C4-2B (cell line): ENCODE data around the gene SLIT3.

Experiments
- H3K27ac ChIP-seq: fragments of 450-650 bp; 2 replicates; pipeline ENCODE4 v1.5.1; 2017
- CTCF ChIP-seq: fragments of 450-650 bp; conservative IDR thresholded peaks from 2 replicates; pipeline ENCODE4 v1.5.1; 2017; ENCODE audit warnings: mild to moderate bottlenecking
- ZFX ChIP-seq: fragments of 450-650 bp; IDR thresholded peaks from 2 replicates; pipeline ENCODE4 v1.6.1; 2017

The SLIT3 gene

GRCh38 chr5:168784454-168784853 lies 516.5 kb downstream of the SLIT3 start:
- no peak for TF ChIP-seq ZFX
- no peak for TF ChIP-seq CTCF

GRCh38 chr5:168781941-168782571 lies 518.9 kb downstream of the SLIT3 start:
- TF ChIP-seq ZFX: no peak
- no peak for TF ChIP-seq CTCF
- H3K27ac ChIP-seq: no peak overlapping the region

More at GRCh38 chr5:168784454-168784853, 516.5 kb downstream of the SLIT3 start:
- no peak overlapping the region for H3K27ac ChIP-seq

- TF ChIP-seq ZFX (no peak), CTCF (no peak)
- H3K27ac ChIP-seq: no peak overlapping the region
Observed at GRCh38 chr5:168780888-168781287, 520.1 kb downstream of the SLIT3 start.

- TF ChIP-seq ZFX (no peak), CTCF (no peak)
- H3K27ac ChIP-seq: no peak overlapping the region
Observed at GRCh38 chr5:168779333-168779732, 521.6 kb downstream of the SLIT3 start.

- H3K27ac ChIP-seq: no peak overlapping the region
- TF ChIP-seq CTCF (no peak), ZFX (no peak)
Observed at GRCh38 chr5:168778536-168778935, 522.4 kb downstream of the SLIT3 start.

GRCh38 chr5:168777651-168778050 lies 523.3 kb downstream of the SLIT3 start:
- no peak for TF ChIP-seq CTCF
- TF ChIP-seq ZFX: no peak
- H3K27ac ChIP-seq: no peak overlapping the region

GRCh38 chr5:168776070-168776469 lies 524.9 kb downstream of the SLIT3 start:
- TF ChIP-seq CTCF (no peak), ZFX (no peak)

More at GRCh38 chr5:168776070-168776469, 524.9 kb downstream of the SLIT3 start:
- H3K27ac ChIP-seq: no peak overlapping the region
